K562 (cell line): ENCODE data around the gene ANO10.

Experiments used
- ARHGAP35 ChIP-seq: fragments of 450-650 bp; IDR thresholded peaks from 2 replicates; pipeline ENCODE4 v1.6.1; 2018; ENCODE audit not compliant: partially characterized antibody
- BRD4 ChIP-seq: fragments of 200-600 bp; sonication (generic); IDR thresholded peaks from 2 replicates; pipeline ENCODE4 v1.6.1; 2017; ENCODE audit warnings: inconsistent platforms
- CEBPB ChIP-seq: fragments of 450-650 bp; IDR thresholded peaks from 2 replicates; pipeline ENCODE4 v1.6.1; 2016; ENCODE audit warnings: missing genetic modification characterization, missing compliant biosample characterization
- GABPB2 ChIP-seq: fragments of 250-450 bp; sonication (Bioruptor Pico); conservative IDR thresholded peaks from 2 replicates; pipeline ENCODE4 v1.5.1; 2021; ENCODE audit warnings: mild to moderate bottlenecking
- HDAC8 ChIP-seq: fragments of 450-650 bp; IDR thresholded peaks from 2 replicates; pipeline ENCODE4 v1.6.1; 2016; ENCODE audit warnings: mild to moderate bottlenecking, missing genetic modification characterization, moderate library complexity, missing compliant biosample characterization
- MAZ ChIP-seq, 2 experiments: fragments of 450-650 bp in 1 of 2; sonication (generic) in 1 of 2; formaldehyde crosslinking; IDR thresholded peaks in 1 of 2; conservative IDR thresholded peaks in 1 of 2; 2 replicates each; pipeline versions ENCODE4 v1.4.0 to v1.5.0; 2020; ENCODE audit warnings: mild to moderate bottlenecking in 1 of 2, missing genetic modification reagents in 1 of 2
- PHB2 ChIP-seq: fragments of 450-650 bp; IDR thresholded peaks from 2 replicates; pipeline ENCODE4 v1.6.1; 2017; ENCODE audit warnings: low read depth
- POLR2A ChIP-seq: fragments of 450-650 bp; conservative IDR thresholded peaks from 2 replicates; pipeline ENCODE4 v1.6.1; 2016
- TAF1 ChIP-seq: IDR thresholded peaks from 2 replicates; pipeline ENCODE4 v1.6.1; 2011; ENCODE audit warnings: mild to moderate bottlenecking, low read length, moderate library complexity; ENCODE audit not compliant: insufficient read depth, control insufficient read depth, severe bottlenecking; ENCODE audit errors: extremely low read depth
- TF ChIP-seq, protein P1 (sequence below), 3 experiments: IDR thresholded peaks in 2 of 3; conservative IDR thresholded peaks in 1 of 3; 2 replicates each; pipeline ENCODE4 v1.5.1; 2011 to 2012; ENCODE audit warnings: low read length in 3 of 3, mild to moderate bottlenecking in 3 of 3, control low read depth in 2 of 3, improper control_type of control experiment in 1 of 3, inconsistent platforms in 1 of 3, low read depth in 1 of 3, mixed read lengths in 1 of 3, moderate library complexity in 1 of 3; ENCODE audit not compliant: insufficient read depth in 2 of 3
- TF ChIP-seq, protein P2 (sequence below), 2 experiments: IDR thresholded peaks in 1 of 2; conservative IDR thresholded peaks in 1 of 2; 2 replicates each; pipeline ENCODE4 v1.6.1; 2016; ENCODE audit warnings: low read depth in 2 of 2, mild to moderate bottlenecking in 1 of 2, missing compliant biosample characterization in 1 of 2, missing genetic modification characterization in 1 of 2, moderate library complexity in 1 of 2

DNA sequence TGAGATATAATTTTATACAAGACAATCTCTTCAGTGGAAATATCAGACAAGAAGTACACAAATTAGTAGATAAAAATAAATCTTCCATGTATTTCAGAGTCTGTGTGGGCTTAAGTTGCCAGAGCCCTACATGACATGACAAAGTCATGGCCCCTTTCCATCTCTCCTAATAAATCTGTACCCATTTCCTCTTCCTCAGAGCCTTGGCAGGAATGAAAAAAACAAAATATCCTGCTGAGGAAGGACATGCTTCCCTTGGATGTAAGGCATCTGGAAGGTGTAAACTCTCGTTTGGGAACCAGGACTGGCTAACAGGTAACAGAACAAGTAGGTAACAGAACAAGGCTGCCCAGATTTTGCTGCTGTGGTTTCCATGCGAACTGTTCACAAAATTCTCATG lies 187.4 kb downstream of the ANO10 start:
- TF ChIP-seq, protein P1, sequence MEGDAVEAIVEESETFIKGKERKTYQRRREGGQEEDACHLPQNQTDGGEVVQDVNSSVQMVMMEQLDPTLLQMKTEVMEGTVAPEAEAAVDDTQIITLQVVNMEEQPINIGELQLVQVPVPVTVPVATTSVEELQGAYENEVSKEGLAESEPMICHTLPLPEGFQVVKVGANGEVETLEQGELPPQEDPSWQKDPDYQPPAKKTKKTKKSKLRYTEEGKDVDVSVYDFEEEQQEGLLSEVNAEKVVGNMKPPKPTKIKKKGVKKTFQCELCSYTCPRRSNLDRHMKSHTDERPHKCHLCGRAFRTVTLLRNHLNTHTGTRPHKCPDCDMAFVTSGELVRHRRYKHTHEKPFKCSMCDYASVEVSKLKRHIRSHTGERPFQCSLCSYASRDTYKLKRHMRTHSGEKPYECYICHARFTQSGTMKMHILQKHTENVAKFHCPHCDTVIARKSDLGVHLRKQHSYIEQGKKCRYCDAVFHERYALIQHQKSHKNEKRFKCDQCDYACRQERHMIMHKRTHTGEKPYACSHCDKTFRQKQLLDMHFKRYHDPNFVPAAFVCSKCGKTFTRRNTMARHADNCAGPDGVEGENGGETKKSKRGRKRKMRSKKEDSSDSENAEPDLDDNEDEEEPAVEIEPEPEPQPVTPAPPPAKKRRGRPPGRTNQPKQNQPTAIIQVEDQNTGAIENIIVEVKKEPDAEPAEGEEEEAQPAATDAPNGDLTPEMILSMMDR (IDR thresholded peaks at IDR 0.05 in 2 of 3, conservative IDR thresholded peaks at IDR 0.05 in 1 of 3; ENCODE audit: insufficient read depth in 2 of 3, low read depth in 1 of 3, low read length in 3 of 3): no peak
- TF ChIP-seq ARHGAP35 (no peak), HDAC8 (no peak), GABPB2 (no peak), POLR2A (no peak), PHB2 (no peak), BRD4 (no peak), MAZ (CRISPR knock-in tag; conservative IDR thresholded peaks at IDR 0.05 in 1 of 2, IDR thresholded peaks at IDR 0.05 in 1 of 2) (no peak), CEBPB (no peak), TAF1 (no peak)
- TF ChIP-seq, protein P2, sequence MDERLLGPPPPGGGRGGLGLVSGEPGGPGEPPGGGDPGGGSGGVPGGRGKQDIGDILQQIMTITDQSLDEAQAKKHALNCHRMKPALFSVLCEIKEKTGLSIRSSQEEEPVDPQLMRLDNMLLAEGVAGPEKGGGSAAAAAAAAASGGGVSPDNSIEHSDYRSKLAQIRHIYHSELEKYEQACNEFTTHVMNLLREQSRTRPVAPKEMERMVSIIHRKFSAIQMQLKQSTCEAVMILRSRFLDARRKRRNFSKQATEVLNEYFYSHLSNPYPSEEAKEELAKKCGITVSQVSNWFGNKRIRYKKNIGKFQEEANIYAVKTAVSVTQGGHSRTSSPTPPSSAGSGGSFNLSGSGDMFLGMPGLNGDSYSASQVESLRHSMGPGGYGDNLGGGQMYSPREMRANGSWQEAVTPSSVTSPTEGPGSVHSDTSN (CRISPR knock-in tag; IDR thresholded peaks at IDR 0.05; ENCODE audit: low read depth): no peak
- TF ChIP-seq, protein P2 (tag; conservative IDR thresholded peaks at IDR 0.05; ENCODE audit: low read depth): no peak
